Esophagus squamous epithelium (tissue), 4 donors: ENCODE data around the gene IL12B.
"Not testable (repeated sequence)": the region's sequence is repeated elsewhere in the genome, so short reads cannot be mapped to it uniquely, and the experiment has no call there.

Source experiments
- POLR2A ChIP-seq, 4 donors: fragments of 450-650 bp; IDR thresholded peaks; one replicate each; pipeline ENCODE4 v1.6.1; 2017; ENCODE audit warnings: antibody characterized with exemption in 4 of 4, mild to moderate bottlenecking in 4 of 4, moderate library complexity in 3 of 4
- TF ChIP-seq, protein P1 (sequence below), 6 experiments: fragments of 450-650 bp in 4 of 6; fragments of 200-600 bp in 2 of 6; sonication (generic) in 2 of 6; IDR thresholded peaks; one replicate each; pipeline ENCODE4 v1.5.1; 2016 to 2019; ENCODE audit warnings: antibody characterized with exemption in 6 of 6, mild to moderate bottlenecking in 4 of 6, moderate library complexity in 4 of 6

DNA sequence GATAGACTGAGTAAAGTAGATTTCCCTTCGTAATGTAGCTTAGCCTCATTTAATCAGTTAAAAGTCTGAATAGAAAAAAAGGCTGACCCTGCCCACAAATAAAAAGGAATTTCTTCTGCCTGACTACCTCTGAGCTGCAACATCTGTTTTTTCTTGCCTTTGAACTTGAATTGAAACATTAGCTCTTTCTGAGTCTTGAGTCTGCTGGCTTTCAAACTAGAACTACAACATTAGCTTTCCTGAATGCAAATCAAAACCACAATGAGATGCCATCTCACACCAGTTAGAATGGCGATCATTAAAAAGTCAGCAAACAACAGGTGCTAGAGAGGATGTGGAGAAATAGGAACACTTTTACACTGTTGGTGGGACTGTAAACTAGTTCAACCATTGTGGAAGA is 19.9 kb upstream of the IL12B start:
- TF ChIP-seq, protein P1, sequence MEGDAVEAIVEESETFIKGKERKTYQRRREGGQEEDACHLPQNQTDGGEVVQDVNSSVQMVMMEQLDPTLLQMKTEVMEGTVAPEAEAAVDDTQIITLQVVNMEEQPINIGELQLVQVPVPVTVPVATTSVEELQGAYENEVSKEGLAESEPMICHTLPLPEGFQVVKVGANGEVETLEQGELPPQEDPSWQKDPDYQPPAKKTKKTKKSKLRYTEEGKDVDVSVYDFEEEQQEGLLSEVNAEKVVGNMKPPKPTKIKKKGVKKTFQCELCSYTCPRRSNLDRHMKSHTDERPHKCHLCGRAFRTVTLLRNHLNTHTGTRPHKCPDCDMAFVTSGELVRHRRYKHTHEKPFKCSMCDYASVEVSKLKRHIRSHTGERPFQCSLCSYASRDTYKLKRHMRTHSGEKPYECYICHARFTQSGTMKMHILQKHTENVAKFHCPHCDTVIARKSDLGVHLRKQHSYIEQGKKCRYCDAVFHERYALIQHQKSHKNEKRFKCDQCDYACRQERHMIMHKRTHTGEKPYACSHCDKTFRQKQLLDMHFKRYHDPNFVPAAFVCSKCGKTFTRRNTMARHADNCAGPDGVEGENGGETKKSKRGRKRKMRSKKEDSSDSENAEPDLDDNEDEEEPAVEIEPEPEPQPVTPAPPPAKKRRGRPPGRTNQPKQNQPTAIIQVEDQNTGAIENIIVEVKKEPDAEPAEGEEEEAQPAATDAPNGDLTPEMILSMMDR (IDR thresholded peaks at IDR 0.05) = not testable (repeated sequence)
- TF ChIP-seq POLR2A (IDR thresholded peaks at IDR 0.05) = not testable (repeated sequence)
